ENCODE data around the gene RPA1. TPM values are rescaled to one million over a fixed set of nuclear protein-coding genes. Genes with fewer than 3 reads are reported as not detected.

The RPA1 gene
- total and polyA plus RNA-seq, 2 of the 8 experiments (the other 6 are each of a cell fraction or from before 2014, with no cell fraction given), result 79.1 to 194 TPM

DNA sequence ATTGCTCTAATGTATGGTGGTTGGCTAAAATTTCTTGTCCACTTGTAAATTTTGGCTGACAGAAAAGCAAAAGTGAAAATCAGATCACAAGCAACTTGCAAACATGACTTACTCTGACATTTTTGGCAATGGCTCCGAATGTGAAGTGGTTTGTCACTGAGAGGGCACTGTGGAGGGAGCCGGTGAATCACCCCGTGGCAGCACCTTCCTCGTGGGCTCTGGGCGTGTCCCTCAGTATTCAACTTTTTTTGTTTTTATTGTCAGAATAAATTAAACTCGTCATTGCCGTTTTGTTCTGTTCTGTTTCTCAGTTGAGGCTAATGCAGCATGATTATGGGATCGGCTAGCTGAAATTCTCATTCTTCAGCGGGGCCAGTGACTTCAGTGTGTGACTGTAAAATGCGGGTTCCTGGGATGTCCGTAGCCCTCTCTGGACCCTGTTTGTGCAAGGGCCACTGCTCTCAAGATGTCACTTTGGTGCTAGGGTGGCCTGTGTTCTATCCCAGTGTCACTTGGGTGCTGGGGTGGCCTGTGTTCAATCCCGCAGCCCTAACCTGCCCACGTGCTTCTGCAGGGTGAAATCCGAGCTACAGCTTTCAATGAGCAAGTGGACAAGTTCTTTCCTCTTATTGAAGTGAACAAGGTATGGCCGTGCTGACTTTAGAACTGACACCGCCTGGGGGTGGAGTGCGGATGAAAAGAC is 48.8 kb downstream of the RPA1 start (continued):
- TF ChIP-seq SIRT6 (IDR thresholded peaks at IDR 0.05; ENCODE audit: low read length) (no peak), SP1 (IDR thresholded peaks at IDR 0.05; ENCODE audit: low read depth, low read length) (no peak), POU5F1 (IDR thresholded peaks at IDR 0.05; ENCODE audit: low read depth, low read length) (no peak), RNF2 (IDR thresholded peaks at IDR 0.05; ENCODE audit: borderline replicate concordance, low read depth, low read length, missing control alignments, poor library complexity, severe bottlenecking) (no peak), BCL11A (IDR thresholded peaks at IDR 0.05; ENCODE audit: low read depth in 2 of 2, low read length in 2 of 2) (no peak)
- TF ChIP-seq, protein P1, sequence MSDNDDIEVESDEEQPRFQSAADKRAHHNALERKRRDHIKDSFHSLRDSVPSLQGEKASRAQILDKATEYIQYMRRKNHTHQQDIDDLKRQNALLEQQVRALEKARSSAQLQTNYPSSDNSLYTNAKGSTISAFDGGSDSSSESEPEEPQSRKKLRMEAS (IDR thresholded peaks at IDR 0.05), result no peak

Data from H1 (cell line).